ENCODE results near the gene PTPRG. TPM values are rescaled to one million over a fixed set of nuclear protein-coding genes. Genes with fewer than 3 reads are reported as not detected.
A peak's percentile ranks its signal among the peaks of the same experiment; 100 is the strongest.

Gene PTPRG
- total RNA-seq, 1 donor from 2014 or later = 34.1 TPM

GRCh38 chr3:62159709-62160092, 598.3 kb downstream of the PTPRG start:
- ATAC-seq (peak; percentile 96), DNase-seq (ENCODE audit: missing footprints) (peak; percentile 77)
- intact Hi-C loops (cut with DNase I) = loop anchor here (2.0 to 5.0 kb wide), 3 partner anchors 62 to 597 kb away; partner anchors contain the start of gene PTPRG

GRCh38 chr3:62161371-62161770, 600.0 kb downstream of the PTPRG start:
- ATAC-seq = peak; percentile 51
- intact Hi-C loops (cut with DNase I) = loop anchor here (2.0 kb wide), 1 partner anchor 235 kb away; no protein-coding TSS in a partner anchor
- DNase-seq (ENCODE audit: missing footprints) = no peak

GRCh38 chr3:62164196-62164595, 602.8 kb downstream of the PTPRG start:
- intact Hi-C loops (cut with DNase I) = no loop called here
- DNase-seq (ENCODE audit: missing footprints) = no peak
- no peak for ATAC-seq

GRCh38 chr3:62164746-62165145, 603.4 kb downstream of the PTPRG start:
- DNase-seq (ENCODE audit: missing footprints) = no peak
- intact Hi-C loops (cut with DNase I) = no loop called here
- no peak for ATAC-seq

GRCh38 chr3:62167566-62168262, 606.3 kb downstream of the PTPRG start:
- DNase-seq (ENCODE audit: missing footprints) (no peak), ATAC-seq (peak; percentile 54)
- intact Hi-C loops (cut with DNase I) = no loop called here

GRCh38 chr3:62168356-62168755, 607.0 kb downstream of the PTPRG start:
- intact Hi-C loops (cut with DNase I) = no loop called here
- ATAC-seq (no peak), DNase-seq (ENCODE audit: missing footprints) (no peak)

GRCh38 chr3:62169906-62170660, 608.7 kb downstream of the PTPRG start:
- DNase-seq (ENCODE audit: missing footprints) (no peak), ATAC-seq (no peak)
- intact Hi-C loops (cut with DNase I) = no loop called here

- DNase-seq (ENCODE audit: missing footprints) = no peak
- intact Hi-C loops (cut with DNase I) = no loop called here
These were observed 610.4 kb downstream of the PTPRG start for GRCh38 chr3:62171789-62172188.

GRCh38 chr3:62172199-62172598, 610.8 kb downstream of the PTPRG start:
- no peak for ATAC-seq
- intact Hi-C loops (cut with DNase I) = no loop called here
- DNase-seq (ENCODE audit: missing footprints) = no peak

More at GRCh38 chr3:62171789-62172188, 610.4 kb downstream of the PTPRG start:
- ATAC-seq = no peak

GRCh38 chr3:62173939-62174515, 612.7 kb downstream of the PTPRG start:
- intact Hi-C loops (cut with DNase I) = no loop called here
- DNase-seq (ENCODE audit: missing footprints) (no peak), ATAC-seq (no peak)

- no peak for ATAC-seq
- intact Hi-C loops (cut with DNase I) = no loop called here
- DNase-seq (ENCODE audit: missing footprints) = no peak
These were observed 613.8 kb downstream of the PTPRG start for GRCh38 chr3:62175161-62175560.

- ATAC-seq (no peak), DNase-seq (ENCODE audit: missing footprints) (no peak)
- intact Hi-C loops (cut with DNase I) = no loop called here
These were observed 616.7 kb downstream of the PTPRG start for GRCh38 chr3:62178032-62178431.

GRCh38 chr3:62178739-62179600, 617.6 kb downstream of the PTPRG start:
- intact Hi-C loops (cut with DNase I) = no loop called here

GRCh38 chr3:62180514-62180913, 619.1 kb downstream of the PTPRG start:
- intact Hi-C loops (cut with DNase I) = loop anchor here (10.0 kb wide), 1 partner anchor 736 kb away; no protein-coding TSS in a partner anchor
- ATAC-seq = no peak
- DNase-seq (ENCODE audit: missing footprints) = no peak

More at GRCh38 chr3:62178739-62179600, 617.6 kb downstream of the PTPRG start:
- DNase-seq (ENCODE audit: missing footprints) (no peak), ATAC-seq (peak; percentile 23)

GRCh38 chr3:62183087-62183486, 621.7 kb downstream of the PTPRG start:
- intact Hi-C loops (cut with DNase I) = loop anchor here (10.0 kb wide), 1 partner anchor 738 kb away; no protein-coding TSS in a partner anchor
- DNase-seq (ENCODE audit: missing footprints) (no peak), ATAC-seq (no peak)

- ATAC-seq (no peak), DNase-seq (ENCODE audit: missing footprints) (no peak)
- intact Hi-C loops (cut with DNase I) = loop anchor here (10.0 kb wide), 1 partner anchor 739 kb away; no protein-coding TSS in a partner anchor
These were observed 622.6 kb downstream of the PTPRG start for GRCh38 chr3:62183969-62184368.

GRCh38 chr3:62184559-62184958, 623.2 kb downstream of the PTPRG start:
- ATAC-seq (peak; percentile 8), DNase-seq (ENCODE audit: missing footprints) (no peak)
- intact Hi-C loops (cut with DNase I) = loop anchor here (10.0 kb wide), 1 partner anchor 740 kb away; no protein-coding TSS in a partner anchor

GRCh38 chr3:62187022-62187431, 625.7 kb downstream of the PTPRG start:
- intact Hi-C loops (cut with DNase I) = loop anchor here (2.0 to 10.0 kb wide), 4 partner anchors 55 to 742 kb away; no protein-coding TSS in a partner anchor
- ATAC-seq = peak; percentile 73
- DNase-seq (ENCODE audit: missing footprints) = no peak

Data from Right ventricle myocardium inferior (tissue), 1 donor.